Inflammatory macrophage treated with lipopolysaccharide for 1 hour (primary cell): ENCODE measurements around the gene PJA2.
"Not testable (repeated sequence)": the region's sequence is repeated elsewhere in the genome, so short reads cannot be mapped to it uniquely, and the experiment has no call there.

Source experiments
- DNase-seq, 2 donors: peaks; one replicate each; pipeline ENCODE4 v3.0.0-alpha.2; 2020 to 2022

Gene PJA2

GRCh38 chr5:109307456-109307855 is 102.3 kb downstream of the PJA2 start:
- no peak for DNase-seq

- no peak for DNase-seq
These were observed 104.4 kb downstream of the PJA2 start for GRCh38 chr5:109305352-109305751.

- no peak for DNase-seq
These were observed 105.5 kb downstream of the PJA2 start for GRCh38 chr5:109304309-109304708.

GRCh38 chr5:109300367-109300766 is 109.4 kb downstream of the PJA2 start:
- DNase-seq, result no peak

GRCh38 chr5:109299557-109299956 is 110.2 kb downstream of the PJA2 start:
- DNase-seq, result no peak

- no peak for DNase-seq
These were observed 111.0 kb downstream of the PJA2 start for GRCh38 chr5:109298794-109299193.

- DNase-seq, result no peak
These were observed 111.9 kb downstream of the PJA2 start for GRCh38 chr5:109297900-109298299.

- DNase-seq, result no peak
These were observed 118.7 kb downstream of the PJA2 start for GRCh38 chr5:109291090-109291489.

- DNase-seq, result no peak
These were observed 119.5 kb downstream of the PJA2 start for GRCh38 chr5:109290231-109290630.

GRCh38 chr5:109286628-109287027 is 123.1 kb downstream of the PJA2 start:
- DNase-seq, result not testable (repeated sequence)
